HG03378 (cell line): ENCODE results near the gene TTYH1.
"Not testable (repeated sequence)": the region's sequence is repeated elsewhere in the genome, so short reads cannot be mapped to it uniquely, and the experiment has no call there.

Source experiments
- ATAC-seq: cut with Tn5 transposase; IDR thresholded peaks from one replicate; pipeline ENCODE4 v1.9.1; 2021; ENCODE audit warnings: mild to moderate bottlenecking, moderate library complexity; ENCODE audit not compliant: unreplicated experiment

Gene TTYH1

GRCh38 chr19:54415208-54415900, at the start of gene TTYH1:
TSS of gene TTYH1 (plus strand) at chr19:54415464. CDS start at chr19:54415553, 89 bp downstream.
- ATAC-seq: no peak

GRCh38 chr19:54365798-54366197, 49.5 kb upstream of the TTYH1 start:
- ATAC-seq: not testable (repeated sequence)

- ATAC-seq: no peak
Observed at GRCh38 chr19:54366811-54367210, 48.5 kb upstream of the TTYH1 start.

- no peak for ATAC-seq
Observed at GRCh38 chr19:54369082-54369687, 46.1 kb upstream of the TTYH1 start.

GRCh38 chr19:54369688-54370433, 45.4 kb upstream of the TTYH1 start:
- ATAC-seq: not testable (repeated sequence)

- ATAC-seq: not testable (repeated sequence)
Observed at GRCh38 chr19:54370434-54370796, 44.8 kb upstream of the TTYH1 start.

GRCh38 chr19:54371453-54371852, 43.8 kb upstream of the TTYH1 start:
- not testable (repeated sequence) for ATAC-seq

- no peak for ATAC-seq
Observed at GRCh38 chr19:54373781-54374631, 41.3 kb upstream of the TTYH1 start.

- not testable (repeated sequence) for ATAC-seq
Observed at GRCh38 chr19:54375181-54375938, 39.9 kb upstream of the TTYH1 start.

- no peak for ATAC-seq
Observed at GRCh38 chr19:54376610-54377285, 38.5 kb upstream of the TTYH1 start.

- ATAC-seq: no peak
Observed at GRCh38 chr19:54379187-54379678, 36.0 kb upstream of the TTYH1 start.

GRCh38 chr19:54380897-54381296, 34.4 kb upstream of the TTYH1 start:
- ATAC-seq: no peak

- ATAC-seq: not testable (repeated sequence)
Observed at GRCh38 chr19:54382041-54382440, 33.2 kb upstream of the TTYH1 start.

GRCh38 chr19:54383330-54383729, 31.9 kb upstream of the TTYH1 start:
- ATAC-seq: no peak

GRCh38 chr19:54387991-54388801, 27.1 kb upstream of the TTYH1 start:
- no peak for ATAC-seq

GRCh38 chr19:54388802-54389139, 26.5 kb upstream of the TTYH1 start:
- ATAC-seq: no peak

- no peak for ATAC-seq
Observed at GRCh38 chr19:54389553-54389952, 25.7 kb upstream of the TTYH1 start.

GRCh38 chr19:54390942-54391577, 24.2 kb upstream of the TTYH1 start:
- no peak for ATAC-seq
